HEK293 (cell line): Measurements from ENCODE around the gene CDX1.

Source experiments
- CTCF ChIA-PET: fragments of 350-600 bp; formaldehyde crosslinking; extraction: SDS; loops from one replicate; lab custom pipeline; 2021; ENCODE audit warnings: antibody characterized with exemption; lab: Yijun Ruan, JAX
- POLR2A ChIA-PET: fragments of 300-600 bp; formaldehyde crosslinking; extraction: SDS; loops from one replicate; lab custom pipeline; 2020; ENCODE audit warnings: antibody characterized with exemption, inconsistent platforms; lab: Yijun Ruan, JAX
- H3K27ac ChIP-seq: fragments of 200-500 bp; sonication (Bioruptor generic); 2 replicates; pipeline ENCODE4 v1.5.1; 2014; ENCODE audit warnings: low read depth, low read length, control low read depth, inconsistent platforms; ENCODE audit errors: extremely low read depth
- H3K36me3 ChIP-seq, 2 experiments: fragments of 200-500 bp in 1 of 2; sonication (Bioruptor generic) in 1 of 2; 1 replicate in 1 of 2; 2 replicates in 1 of 2; pipeline ENCODE4 v1.5.1; 2014 to 2017; ENCODE audit warnings: inconsistent platforms in 2 of 2, low read length in 2 of 2; ENCODE audit not compliant: control insufficient read depth in 2 of 2, insufficient read depth in 1 of 2
- H3K4me1 ChIP-seq: fragments of 200-500 bp; sonication (Bioruptor generic); 2 replicates; pipeline ENCODE4 v1.5.1; 2014; ENCODE audit warnings: mild to moderate bottlenecking, low read length, inconsistent platforms; ENCODE audit not compliant: control insufficient read depth, insufficient read depth
- H3K4me3 ChIP-seq: 2 replicates; pipeline ENCODE4 v1.5.1; 2011; ENCODE audit warnings: low read depth, mild to moderate bottlenecking, control low read depth, low read length, moderate library complexity
- H3K9me3 ChIP-seq: fragments of 200-500 bp; sonication (Bioruptor generic); 2 replicates; pipeline ENCODE4 v1.5.1; 2014; ENCODE audit warnings: low read depth, low read length, inconsistent platforms; ENCODE audit not compliant: control insufficient read depth, insufficient read depth
- FEZF1 ChIP-seq: fragments of 450-650 bp; formaldehyde crosslinking; IDR thresholded peaks from 2 replicates; pipeline ENCODE4 v1.5.1; 2016; ENCODE audit warnings: missing biosample characterization, missing genetic modification characterization
- MEIS1 ChIP-seq: sonication (generic); formaldehyde crosslinking; IDR thresholded peaks from 2 replicates; pipeline ENCODE4 v1.8.1; 2022; ENCODE audit warnings: missing genetic modification reagents, mild to moderate bottlenecking, borderline replicate concordance
- PBX3 ChIP-seq: sonication (generic); formaldehyde crosslinking; IDR thresholded peaks from 2 replicates; pipeline ENCODE4 v1.8.1; 2022; ENCODE audit warnings: mild to moderate bottlenecking, moderate library complexity, missing genetic modification reagents
- SP3 ChIP-seq: fragments of 450-650 bp; formaldehyde crosslinking; IDR thresholded peaks from 2 replicates; pipeline ENCODE4 v1.5.1; 2016; ENCODE audit warnings: missing biosample characterization, missing genetic modification characterization
- ZBTB26 ChIP-seq: fragments of 450-650 bp; formaldehyde crosslinking; optimal IDR thresholded peaks from 2 replicates; pipeline ENCODE3; 2016; ENCODE audit warnings: missing biosample characterization, mild to moderate bottlenecking, missing genetic modification characterization
- ZBTB6 ChIP-seq: fragments of 450-650 bp; formaldehyde crosslinking; IDR thresholded peaks from 2 replicates; pipeline ENCODE4 v1.5.1; 2017; ENCODE audit warnings: missing biosample characterization, missing genetic modification characterization
- ZBTB7A ChIP-seq: fragments of 450-650 bp; formaldehyde crosslinking; IDR thresholded peaks from 2 replicates; pipeline ENCODE4 v1.5.1; 2016; ENCODE audit warnings: low read depth, missing biosample characterization, missing genetic modification characterization
- ZEB2 ChIP-seq: fragments of 450-650 bp; formaldehyde crosslinking; IDR thresholded peaks from 2 replicates; pipeline ENCODE4 v1.5.1; 2016; ENCODE audit warnings: missing biosample characterization, missing genetic modification characterization
- ZNF248 ChIP-seq: fragments of 450-650 bp; formaldehyde crosslinking; IDR thresholded peaks from 2 replicates; pipeline ENCODE4 v1.5.1; 2017; ENCODE audit warnings: missing biosample characterization, missing genetic modification characterization
- ZNF335 ChIP-seq: fragments of 450-650 bp; formaldehyde crosslinking; conservative IDR thresholded peaks from 2 replicates; pipeline ENCODE4 v1.5.1; 2016; ENCODE audit warnings: missing biosample characterization, missing genetic modification characterization
- ZNF366 ChIP-seq: fragments of 450-650 bp; formaldehyde crosslinking; conservative IDR thresholded peaks from 2 replicates; pipeline ENCODE4 v1.5.1; 2016; ENCODE audit warnings: missing biosample characterization, missing genetic modification characterization
- ZNF433 ChIP-seq: fragments of 450-650 bp; formaldehyde crosslinking; IDR thresholded peaks from 2 replicates; pipeline ENCODE4 v1.5.1; 2016; ENCODE audit warnings: missing biosample characterization, missing genetic modification characterization, low read depth
- ZNF549 ChIP-seq: fragments of 450-650 bp; IDR thresholded peaks from 2 replicates; pipeline ENCODE4 v1.5.1; 2018; ENCODE audit warnings: missing biosample characterization, missing genetic modification characterization, mild to moderate bottlenecking, inconsistent platforms, moderate library complexity
- ZNF585B ChIP-seq: fragments of 450-650 bp; formaldehyde crosslinking; IDR thresholded peaks from 2 replicates; pipeline ENCODE4 v1.5.1; 2016; ENCODE audit warnings: missing biosample characterization, missing genetic modification characterization
- ZNF610 ChIP-seq: fragments of 450-650 bp; formaldehyde crosslinking; IDR thresholded peaks from 2 replicates; pipeline ENCODE4 v1.5.1; 2016; ENCODE audit warnings: missing biosample characterization, missing genetic modification characterization, borderline replicate concordance
- ZNF639 ChIP-seq: fragments of 450-650 bp; formaldehyde crosslinking; IDR thresholded peaks from 2 replicates; pipeline ENCODE4 v1.5.1; 2016; ENCODE audit warnings: missing biosample characterization, missing genetic modification characterization
- ZNF704 ChIP-seq: fragments of 450-650 bp; formaldehyde crosslinking; IDR thresholded peaks from 2 replicates; pipeline ENCODE4 v1.5.1; 2016; ENCODE audit warnings: missing biosample characterization, missing genetic modification characterization
- ZNF747 ChIP-seq: fragments of 450-650 bp; formaldehyde crosslinking; IDR thresholded peaks from 2 replicates; pipeline ENCODE4 v1.5.1; 2016; ENCODE audit warnings: missing biosample characterization, missing genetic modification characterization
- ZNF843 ChIP-seq: fragments of 450-650 bp; formaldehyde crosslinking; IDR thresholded peaks from 2 replicates; pipeline ENCODE4 v1.5.1; 2016; ENCODE audit warnings: missing biosample characterization, missing genetic modification characterization
- ZSCAN30 ChIP-seq: fragments of 450-650 bp; IDR thresholded peaks from 2 replicates; pipeline ENCODE4 v1.5.1; 2018; ENCODE audit warnings: missing biosample characterization, mild to moderate bottlenecking, missing genetic modification characterization, moderate library complexity
- ZSCAN5A ChIP-seq: fragments of 450-650 bp; formaldehyde crosslinking; IDR thresholded peaks from 2 replicates; pipeline ENCODE4 v1.5.1; 2016; ENCODE audit warnings: missing biosample characterization, missing genetic modification characterization

The CDX1 gene

GRCh38 chr5:150126199-150126920, 40.2 kb upstream of the CDX1 start (continued):
- no peak for TF ChIP-seq ZNF704 (tag by site-specific recombination)
- TF ChIP-seq ZEB2 (tag by site-specific recombination), result no peak
- no peak for TF ChIP-seq MEIS1 (CRISPR knock-in tag)
- no peak for TF ChIP-seq ZNF335
- no peak for TF ChIP-seq ZNF843
- no peak for TF ChIP-seq FEZF1 (tag by site-specific recombination)
- TF ChIP-seq ZNF747, result no peak
- TF ChIP-seq, all 188 proteins: peak for 2

GRCh38 chr5:150126921-150127265, 39.7 kb upstream of the CDX1 start:
- CTCF ChIA-PET, result interaction anchor here (0.7 to 1.9 kb wide), 4 partner anchors 8 to 433 kb away, joined by 4 to 7 read pairs (median 4); no protein-coding TSS in a partner anchor
- no peak for TF ChIP-seq ZNF248 (tag by site-specific recombination)
- no peak for TF ChIP-seq ZNF585B (tag by site-specific recombination)
- no peak for TF ChIP-seq ZBTB26 (tag by site-specific recombination)
- TF ChIP-seq ZBTB6, result no peak
- no peak for TF ChIP-seq PBX3
- TF ChIP-seq ZSCAN30 (tag by site-specific recombination), result no peak
- no peak for TF ChIP-seq ZSCAN5A (tag by site-specific recombination)
- no peak for TF ChIP-seq MEIS1 (CRISPR knock-in tag)
- TF ChIP-seq ZNF433 (tag by site-specific recombination), result no peak
- TF ChIP-seq ZBTB7A (tag by site-specific recombination), result no peak
- TF ChIP-seq ZNF366 (tag by site-specific recombination), result no peak
- TF ChIP-seq SP3 (tag by site-specific recombination), result no peak
- no peak for TF ChIP-seq ZNF639 (tag by site-specific recombination)
- no peak for TF ChIP-seq ZNF549 (tag by site-specific recombination)
- no peak for TF ChIP-seq FEZF1 (tag by site-specific recombination)
- TF ChIP-seq ZNF610 (tag by site-specific recombination), result no peak
- no peaks in the 10 kb centered on the region for H3K9me3 ChIP-seq
- no peaks in the 10 kb centered on the region for H3K4me1 ChIP-seq
- no peak overlapping the region for H3K4me3 ChIP-seq
- no peak overlapping the region for H3K27ac ChIP-seq
- H3K36me3 ChIP-seq, result no peaks in the 10 kb centered on the region
- POLR2A ChIA-PET, result no interaction called here
